ENCODE measurements around the gene CCR2. TPM values are rescaled to one million over a fixed set of nuclear protein-coding genes. Genes with fewer than 3 reads are reported as not detected.

Gene CCR2
- polyA plus RNA-seq, 1 of the 3 experiments (the other 2 are of a cell fraction), result not detected

GRCh38 chr3:46397111-46397510 is 43.2 kb downstream of the CCR2 start:
- POLR2A ChIA-PET, result no interaction called here
- CTCF ChIA-PET, result interaction anchor here (1.2 kb wide), 1 partner anchor 19 kb away, joined by 3 read pairs; no protein-coding TSS in a partner anchor

DNA sequence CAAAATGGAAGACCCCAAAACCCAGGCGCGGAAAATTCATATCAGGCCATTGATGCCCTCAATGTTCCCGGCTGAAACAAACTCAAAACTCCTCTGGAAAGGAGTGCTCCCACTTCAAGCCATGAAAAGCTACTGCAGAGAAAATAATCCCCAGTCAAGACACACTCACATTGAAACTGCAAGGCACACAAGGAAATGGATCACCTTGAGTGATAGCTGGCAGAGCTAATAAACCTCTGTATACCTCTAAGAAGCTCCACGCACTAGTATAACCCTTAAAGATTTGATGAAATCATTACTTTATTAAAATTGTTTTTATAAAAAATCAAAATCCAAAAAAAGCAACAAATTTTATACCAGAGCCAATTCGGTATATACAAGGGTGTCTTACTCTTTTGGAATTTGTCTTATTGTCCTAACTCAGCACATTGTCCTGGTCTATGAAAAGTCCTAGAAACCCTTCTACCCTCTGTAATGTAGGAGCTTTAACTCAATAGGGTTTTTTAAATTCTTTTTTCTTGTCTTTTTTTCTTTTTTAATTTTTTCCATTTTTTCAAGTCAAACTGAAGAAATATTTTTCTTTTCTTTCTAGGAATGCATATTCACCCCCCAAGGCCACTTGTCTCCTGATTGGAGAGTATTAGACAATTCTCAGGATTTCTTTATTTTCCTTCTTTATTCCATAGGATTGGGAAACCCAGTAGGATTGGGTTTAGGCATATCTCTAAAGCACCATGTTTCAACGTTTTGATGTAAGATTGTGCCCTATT is 44.5 kb downstream of the CCR2 start:
- ChIA-PET POLR2A (no interaction called here), CTCF (interaction anchor here (1.2 kb wide), 1 partner anchor 20 kb away, joined by 3 read pairs; no protein-coding TSS in a partner anchor)
- 10% methylated on average over 6 of the region's 6 CpGs for WGBS (ENCODE audit: low lambda C conversion rate)
- Histone ChIP-seq H3K4me2 (no peak overlapping the region), H3K27me3 (ENCODE audit: insufficient read depth) (peaks cover 11% of the 10 kb centered on the region; the same call in 1 of the 2 replicates), H3K4me1 (ENCODE audit: control insufficient read depth in 1 of 2, insufficient read depth in 2 of 2, low read depth in 1 of 2, low read length in 1 of 2) (no peaks in the 10 kb centered on the region), H3K9me2 (no peaks in the 10 kb centered on the region; the same call in 1 of the 2 replicates), H3F3A (replicated peaks; ENCODE audit: insufficient read depth) (no peaks in the 10 kb centered on the region), H3K9me3 (no peaks in the 10 kb centered on the region), H3K36me3 (replicated peaks in 1 of 2; ENCODE audit: control insufficient read depth in 1 of 2, insufficient read depth in 2 of 2, low read length in 1 of 2) (no peaks in the 10 kb centered on the region), H3K4me3 (ENCODE audit: low read depth in 2 of 2, low read length in 1 of 2) (no peak overlapping the region), H3K27ac (ENCODE audit: low read depth in 2 of 2, low read length in 1 of 2) (no peak overlapping the region), H2AFZ (ENCODE audit: low read depth) (no peak overlapping the region), H4K20me1 (ENCODE audit: insufficient read depth) (no peaks in the 10 kb centered on the region), H3K9ac (no peak overlapping the region), H3K79me2 (ENCODE audit: insufficient read depth) (no peaks in the 10 kb centered on the region)
- no peak for DNase-seq
- TF ChIP-seq RAD21 (IDR thresholded peaks at IDR 0.05; ENCODE audit: low read length) (no peak), TAF1 (IDR thresholded peaks at IDR 0.05; ENCODE audit: borderline replicate concordance, low read depth, low read length) (no peak), NRF1 (IDR thresholded peaks at IDR 0.05; ENCODE audit: low read depth, low read length) (no peak), TEAD4 (IDR thresholded peaks at IDR 0.05; ENCODE audit: borderline replicate concordance, insufficient read depth) (no peak), EZH2phosphoT487 (IDR thresholded peaks at IDR 0.05; ENCODE audit: borderline replicate concordance, low read depth) (no peak), RFX5 (IDR thresholded peaks at IDR 0.05; ENCODE audit: low read length) (no peak), YY1 (IDR thresholded peaks at IDR 0.05; ENCODE audit: low read depth) (no peak), RCOR1 (IDR thresholded peaks at IDR 0.05; ENCODE audit: low read length) (no peak), USF1 (IDR thresholded peaks at IDR 0.05; ENCODE audit: borderline replicate concordance, low read depth) (no peak), JUND (IDR thresholded peaks at IDR 0.05) (no peak), MEF2A (IDR thresholded peaks at IDR 0.05; ENCODE audit: borderline replicate concordance, low read depth) (no peak), CHD2 (IDR thresholded peaks at IDR 0.05; ENCODE audit: low read length, partially characterized antibody) (no peak), ELF1 (IDR thresholded peaks at IDR 0.05) (no peak), GABPA (IDR thresholded peaks at IDR 0.05; ENCODE audit: low read depth) (no peak), MAX (IDR thresholded peaks at IDR 0.05; ENCODE audit: low read depth) (no peak)
- TF ChIP-seq, protein P1, sequence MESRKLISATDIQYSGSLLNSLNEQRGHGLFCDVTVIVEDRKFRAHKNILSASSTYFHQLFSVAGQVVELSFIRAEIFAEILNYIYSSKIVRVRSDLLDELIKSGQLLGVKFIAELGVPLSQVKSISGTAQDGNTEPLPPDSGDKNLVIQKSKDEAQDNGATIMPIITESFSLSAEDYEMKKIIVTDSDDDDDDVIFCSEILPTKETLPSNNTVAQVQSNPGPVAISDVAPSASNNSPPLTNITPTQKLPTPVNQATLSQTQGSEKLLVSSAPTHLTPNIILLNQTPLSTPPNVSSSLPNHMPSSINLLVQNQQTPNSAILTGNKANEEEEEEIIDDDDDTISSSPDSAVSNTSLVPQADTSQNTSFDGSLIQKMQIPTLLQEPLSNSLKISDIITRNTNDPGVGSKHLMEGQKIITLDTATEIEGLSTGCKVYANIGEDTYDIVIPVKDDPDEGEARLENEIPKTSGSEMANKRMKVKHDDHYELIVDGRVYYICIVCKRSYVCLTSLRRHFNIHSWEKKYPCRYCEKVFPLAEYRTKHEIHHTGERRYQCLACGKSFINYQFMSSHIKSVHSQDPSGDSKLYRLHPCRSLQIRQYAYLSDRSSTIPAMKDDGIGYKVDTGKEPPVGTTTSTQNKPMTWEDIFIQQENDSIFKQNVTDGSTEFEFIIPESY (IDR thresholded peaks at IDR 0.05; ENCODE audit: borderline replicate concordance, low read depth), result no peak
- TF ChIP-seq, protein P2, sequence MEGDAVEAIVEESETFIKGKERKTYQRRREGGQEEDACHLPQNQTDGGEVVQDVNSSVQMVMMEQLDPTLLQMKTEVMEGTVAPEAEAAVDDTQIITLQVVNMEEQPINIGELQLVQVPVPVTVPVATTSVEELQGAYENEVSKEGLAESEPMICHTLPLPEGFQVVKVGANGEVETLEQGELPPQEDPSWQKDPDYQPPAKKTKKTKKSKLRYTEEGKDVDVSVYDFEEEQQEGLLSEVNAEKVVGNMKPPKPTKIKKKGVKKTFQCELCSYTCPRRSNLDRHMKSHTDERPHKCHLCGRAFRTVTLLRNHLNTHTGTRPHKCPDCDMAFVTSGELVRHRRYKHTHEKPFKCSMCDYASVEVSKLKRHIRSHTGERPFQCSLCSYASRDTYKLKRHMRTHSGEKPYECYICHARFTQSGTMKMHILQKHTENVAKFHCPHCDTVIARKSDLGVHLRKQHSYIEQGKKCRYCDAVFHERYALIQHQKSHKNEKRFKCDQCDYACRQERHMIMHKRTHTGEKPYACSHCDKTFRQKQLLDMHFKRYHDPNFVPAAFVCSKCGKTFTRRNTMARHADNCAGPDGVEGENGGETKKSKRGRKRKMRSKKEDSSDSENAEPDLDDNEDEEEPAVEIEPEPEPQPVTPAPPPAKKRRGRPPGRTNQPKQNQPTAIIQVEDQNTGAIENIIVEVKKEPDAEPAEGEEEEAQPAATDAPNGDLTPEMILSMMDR (IDR thresholded peaks at IDR 0.05), result no peak

More at GRCh38 chr3:46397111-46397510, 43.2 kb downstream of the CCR2 start:
- Histone ChIP-seq H3K4me3 (ENCODE audit: low read depth in 2 of 2, low read length in 1 of 2) (no peak overlapping the region), H2AFZ (ENCODE audit: low read depth) (no peak overlapping the region), H3K27ac (ENCODE audit: low read depth in 2 of 2, low read length in 1 of 2) (no peak overlapping the region), H4K20me1 (ENCODE audit: insufficient read depth) (no peaks in the 10 kb centered on the region), H3K4me1 (ENCODE audit: control insufficient read depth in 1 of 2, insufficient read depth in 2 of 2, low read depth in 1 of 2, low read length in 1 of 2) (no peaks in the 10 kb centered on the region), H3K79me2 (ENCODE audit: insufficient read depth) (no peaks in the 10 kb centered on the region), H3K27me3 (ENCODE audit: insufficient read depth) (peaks cover 21% of the 10 kb centered on the region; the same call in 1 of the 2 replicates), H3F3A (replicated peaks; ENCODE audit: insufficient read depth) (no peaks in the 10 kb centered on the region), H3K9me2 (no peaks in the 10 kb centered on the region), H3K9ac (no peak overlapping the region), H3K36me3 (replicated peaks in 1 of 2; ENCODE audit: control insufficient read depth in 1 of 2, insufficient read depth in 2 of 2, low read length in 1 of 2) (no peaks in the 10 kb centered on the region), H3K4me2 (no peak overlapping the region), H3K9me3 (no peaks in the 10 kb centered on the region)
- no peak for DNase-seq
- WGBS (ENCODE audit: low lambda C conversion rate), result 18% methylated on average over 7 of the region's 7 CpGs
- TF ChIP-seq RCOR1 (IDR thresholded peaks at IDR 0.05; ENCODE audit: low read length) (no peak), SMC3 (IDR thresholded peaks at IDR 0.05; ENCODE audit: low read depth, low read length) (no peak), TCF12 (IDR thresholded peaks at IDR 0.05) (no peak), YY1 (IDR thresholded peaks at IDR 0.05; ENCODE audit: low read depth) (no peak)
- TF ChIP-seq, protein P1 (IDR thresholded peaks at IDR 0.05; ENCODE audit: borderline replicate concordance, low read depth), result no peak
